ENCODE measurements around the gene NSUN2. TPM values are rescaled to one million over a fixed set of nuclear protein-coding genes. Genes with fewer than 3 reads are reported as not detected.

The NSUN2 gene
- total RNA-seq, 2 donors from 2014 or later, result 42.2 to 52.6 TPM

DNA sequence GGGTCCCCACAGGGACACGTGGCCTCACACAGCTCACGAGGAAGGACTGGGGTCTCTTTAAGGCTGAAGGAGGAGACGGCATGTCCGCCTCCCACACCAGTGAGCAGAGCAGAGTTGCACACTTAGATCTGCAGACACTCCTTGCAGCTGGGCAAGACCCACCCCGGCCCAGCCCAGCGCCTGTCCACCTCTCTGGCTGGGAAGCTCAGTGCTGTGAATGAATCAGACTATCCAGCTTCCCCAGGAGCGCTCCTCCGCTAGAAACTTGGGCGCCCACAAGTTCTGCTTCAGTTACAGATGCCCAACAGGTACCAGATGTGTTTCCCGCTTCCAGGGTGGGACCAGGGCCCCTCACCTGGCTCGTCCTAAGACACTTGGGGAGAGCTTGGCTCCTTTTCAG, 78.9 kb downstream of the NSUN2 start:
- no peak overlapping the region for H3K27ac ChIP-seq
- ATAC-seq (ENCODE audit: insufficient number of reproducible peaks, low FRiP score, low read depth), result no peak
- no peaks in the 10 kb centered on the region for H3K27me3 ChIP-seq (replicated peaks; ENCODE audit: insufficient read depth)
- peaks cover 10 to 44% of the 10 kb centered on the region in 2 donors for H3K4me1 ChIP-seq (ENCODE audit: control insufficient read depth in 1 of 2, low read depth in 2 of 2)
- no peaks in the 10 kb centered on the region for H3K36me3 ChIP-seq
- TF ChIP-seq, protein P1, sequence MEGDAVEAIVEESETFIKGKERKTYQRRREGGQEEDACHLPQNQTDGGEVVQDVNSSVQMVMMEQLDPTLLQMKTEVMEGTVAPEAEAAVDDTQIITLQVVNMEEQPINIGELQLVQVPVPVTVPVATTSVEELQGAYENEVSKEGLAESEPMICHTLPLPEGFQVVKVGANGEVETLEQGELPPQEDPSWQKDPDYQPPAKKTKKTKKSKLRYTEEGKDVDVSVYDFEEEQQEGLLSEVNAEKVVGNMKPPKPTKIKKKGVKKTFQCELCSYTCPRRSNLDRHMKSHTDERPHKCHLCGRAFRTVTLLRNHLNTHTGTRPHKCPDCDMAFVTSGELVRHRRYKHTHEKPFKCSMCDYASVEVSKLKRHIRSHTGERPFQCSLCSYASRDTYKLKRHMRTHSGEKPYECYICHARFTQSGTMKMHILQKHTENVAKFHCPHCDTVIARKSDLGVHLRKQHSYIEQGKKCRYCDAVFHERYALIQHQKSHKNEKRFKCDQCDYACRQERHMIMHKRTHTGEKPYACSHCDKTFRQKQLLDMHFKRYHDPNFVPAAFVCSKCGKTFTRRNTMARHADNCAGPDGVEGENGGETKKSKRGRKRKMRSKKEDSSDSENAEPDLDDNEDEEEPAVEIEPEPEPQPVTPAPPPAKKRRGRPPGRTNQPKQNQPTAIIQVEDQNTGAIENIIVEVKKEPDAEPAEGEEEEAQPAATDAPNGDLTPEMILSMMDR (IDR thresholded peaks at IDR 0.05), result no peak
- H3K4me3 ChIP-seq, result no peak overlapping the region
- H3K9me3 ChIP-seq, result no peaks in the 10 kb centered on the region
- DNase-seq (ENCODE audit: low spot score), result no peak

DNA sequence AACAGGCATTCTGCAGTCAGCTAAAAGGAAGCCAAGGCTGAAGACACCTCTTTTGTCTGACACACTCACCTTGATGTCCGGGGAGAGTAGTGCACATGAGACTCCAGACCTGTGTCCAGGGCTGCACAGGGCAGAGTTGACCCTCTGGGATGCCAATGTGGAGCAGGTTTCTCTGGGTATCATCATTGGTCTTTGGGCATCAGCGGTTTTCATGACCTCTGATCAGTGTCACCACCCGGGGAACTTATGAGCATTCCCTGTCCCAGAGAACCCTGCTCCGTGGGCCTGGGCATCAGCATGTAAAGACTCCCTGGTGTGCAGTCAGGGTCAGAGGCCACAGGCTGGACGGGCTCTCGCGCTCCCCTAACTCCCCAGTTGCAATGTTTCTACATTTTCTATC, 80.2 kb downstream of the NSUN2 start:
- peaks cover 10 to 44% of the 10 kb centered on the region in 2 donors for H3K4me1 ChIP-seq (ENCODE audit: control insufficient read depth in 1 of 2, low read depth in 2 of 2)
- ATAC-seq (ENCODE audit: insufficient number of reproducible peaks, low FRiP score, low read depth) (no peak), DNase-seq (ENCODE audit: low spot score) (no peak)
- TF ChIP-seq, protein P1 (IDR thresholded peaks at IDR 0.05), result no peak
- H3K27ac ChIP-seq, result peak overlapping the region in 1 of 2 donors; percentile 70
- no peak overlapping the region for H3K4me3 ChIP-seq
- H3K36me3 ChIP-seq, result no peaks in the 10 kb centered on the region
- H3K27me3 ChIP-seq (replicated peaks; ENCODE audit: insufficient read depth), result no peaks in the 10 kb centered on the region
- H3K9me3 ChIP-seq, result no peaks in the 10 kb centered on the region

DNA sequence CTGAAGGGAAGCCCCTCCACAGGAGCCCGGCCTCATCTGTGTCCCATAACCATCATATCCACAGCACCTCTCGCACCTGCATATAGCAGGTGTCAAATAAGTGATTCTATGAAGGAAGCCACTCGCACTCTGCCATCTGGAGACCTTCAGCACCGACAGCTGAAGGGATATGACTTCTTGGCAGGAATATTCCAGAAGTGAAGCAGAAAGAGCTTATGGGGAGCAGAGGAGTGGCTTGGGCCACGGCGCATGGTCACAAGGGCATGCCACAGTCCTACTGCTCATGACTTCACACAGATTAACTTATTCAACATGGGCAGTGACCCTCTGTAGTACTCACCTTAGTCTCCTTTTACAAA, 80.9 kb downstream of the NSUN2 start:
- Histone ChIP-seq H3K9me3 (no peaks in the 10 kb centered on the region), H3K36me3 (no peaks in the 10 kb centered on the region), H3K27ac (peak overlapping the region; percentile 70), H3K27me3 (replicated peaks; ENCODE audit: insufficient read depth) (no peaks in the 10 kb centered on the region), H3K4me1 (ENCODE audit: control insufficient read depth in 1 of 2, low read depth in 2 of 2) (peaks cover 10 to 42% of the 10 kb centered on the region in 2 donors), H3K4me3 (peak overlapping the region; percentile 52)
- ATAC-seq (ENCODE audit: insufficient number of reproducible peaks, low FRiP score, low read depth) (no peak), DNase-seq (ENCODE audit: low spot score) (no peak)
- TF ChIP-seq, protein P1 (IDR thresholded peaks at IDR 0.05), result no peak

DNA sequence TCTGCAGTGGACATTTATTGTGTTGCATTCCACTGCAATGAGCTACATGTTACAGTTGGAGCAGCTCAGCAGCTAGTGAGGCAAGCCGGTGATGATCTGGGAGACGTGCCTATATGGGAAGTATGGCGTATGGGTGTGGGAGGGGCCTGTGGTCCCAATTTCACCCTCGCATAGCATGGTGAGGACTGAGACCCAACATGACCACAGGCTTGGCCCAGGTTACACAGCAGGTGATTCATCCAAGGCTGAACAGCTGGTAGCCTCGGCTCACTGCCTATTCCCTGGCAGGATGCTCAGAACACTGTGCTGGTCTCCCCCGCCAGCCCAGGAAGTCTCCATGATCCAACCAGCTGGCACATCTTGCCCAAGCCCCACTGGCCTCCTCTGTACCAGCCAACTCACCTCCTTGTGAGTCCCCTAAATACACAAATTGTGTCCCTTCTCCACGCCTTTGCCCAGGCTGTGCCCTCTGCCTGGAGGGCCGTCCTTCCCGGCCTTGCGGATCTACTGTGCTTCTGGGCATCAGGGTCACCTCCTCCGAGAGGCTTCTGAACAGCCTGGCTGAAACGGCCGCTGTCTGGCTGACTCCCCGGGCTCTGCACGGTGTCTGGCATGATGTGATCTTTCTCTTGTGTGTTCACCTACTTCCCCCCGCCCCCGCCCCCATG, 81.4 kb downstream of the NSUN2 start:
- peak; percentile 70 for ATAC-seq (ENCODE audit: insufficient number of reproducible peaks, low FRiP score, low read depth)
- Histone ChIP-seq H3K4me3 (peak overlapping the region; percentile 52), H3K27me3 (replicated peaks; ENCODE audit: insufficient read depth) (no peaks in the 10 kb centered on the region), H3K9me3 (no peaks in the 10 kb centered on the region), H3K27ac (peak overlapping the region; percentile 70), H3K4me1 (ENCODE audit: control insufficient read depth in 1 of 2, low read depth in 2 of 2) (peaks cover 8 to 42% of the 10 kb centered on the region in 2 donors), H3K36me3 (no peaks in the 10 kb centered on the region)
- TF ChIP-seq, protein P1 (IDR thresholded peaks at IDR 0.05), result no peak
- peak; percentile 61 for DNase-seq (ENCODE audit: low spot score)

DNA sequence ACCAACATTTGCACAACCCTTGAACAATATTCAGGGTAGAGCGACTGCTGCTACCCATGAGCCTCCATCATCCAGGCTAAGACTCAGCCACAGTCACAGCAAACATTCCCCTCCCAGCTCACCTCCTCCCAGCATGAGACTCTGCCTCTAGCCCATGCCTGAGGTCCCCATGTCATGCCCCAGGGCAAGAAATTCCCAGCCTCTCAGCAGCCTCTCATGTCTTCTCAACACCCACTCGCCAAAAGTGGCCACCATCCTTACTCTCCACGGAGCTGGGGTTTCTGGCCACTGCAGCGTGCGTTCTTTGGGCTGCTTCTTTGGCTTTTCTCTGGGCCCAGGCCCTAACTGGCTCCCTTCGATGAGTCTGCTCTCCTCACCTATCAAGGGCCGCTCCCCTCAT, 82.2 kb downstream of the NSUN2 start:
- H3K9me3 ChIP-seq, result no peaks in the 10 kb centered on the region
- H3K4me1 ChIP-seq (ENCODE audit: control insufficient read depth in 1 of 2, low read depth in 2 of 2), result peaks cover 8 to 42% of the 10 kb centered on the region in 2 donors
- ATAC-seq (ENCODE audit: insufficient number of reproducible peaks, low FRiP score, low read depth), result no peak

More for the DNA sequence above, 82.2 kb downstream of the NSUN2 start:
- Histone ChIP-seq H3K4me3 (no peak overlapping the region), H3K27me3 (replicated peaks; ENCODE audit: insufficient read depth) (no peaks in the 10 kb centered on the region), H3K27ac (peak overlapping the region; percentile 60 to 70), H3K36me3 (no peaks in the 10 kb centered on the region)
- no peak for DNase-seq (ENCODE audit: low spot score)
- TF ChIP-seq, protein P1 (IDR thresholded peaks at IDR 0.05), result no peak

Other genes starting within 250 kb of the NSUN2 start
- gene UBE2QL1, start 184.2 kb downstream of the NSUN2 start, total RNA-seq, result 1 to 10 TPM; 3.2 to 3.5 TPM
- gene SRD5A1, start 396 bp upstream of the NSUN2 start, total RNA-seq, result 1 to 10 TPM; 7.6 to 8.5 TPM
- gene TENT4A, start 80.4 kb upstream of the NSUN2 start, total RNA-seq, result 10 to 100 TPM; 34.5 to 47.6 TPM

All from thoracic aorta (tissue), 2 donors.